ENCODE measurements around the gene CDK13. TPM values are rescaled to one million over a fixed set of nuclear protein-coding genes. Genes with fewer than 3 reads are reported as not detected.

Gene CDK13
- total RNA-seq, 1 donor from 2014 or later, result 24.1 TPM

DNA sequence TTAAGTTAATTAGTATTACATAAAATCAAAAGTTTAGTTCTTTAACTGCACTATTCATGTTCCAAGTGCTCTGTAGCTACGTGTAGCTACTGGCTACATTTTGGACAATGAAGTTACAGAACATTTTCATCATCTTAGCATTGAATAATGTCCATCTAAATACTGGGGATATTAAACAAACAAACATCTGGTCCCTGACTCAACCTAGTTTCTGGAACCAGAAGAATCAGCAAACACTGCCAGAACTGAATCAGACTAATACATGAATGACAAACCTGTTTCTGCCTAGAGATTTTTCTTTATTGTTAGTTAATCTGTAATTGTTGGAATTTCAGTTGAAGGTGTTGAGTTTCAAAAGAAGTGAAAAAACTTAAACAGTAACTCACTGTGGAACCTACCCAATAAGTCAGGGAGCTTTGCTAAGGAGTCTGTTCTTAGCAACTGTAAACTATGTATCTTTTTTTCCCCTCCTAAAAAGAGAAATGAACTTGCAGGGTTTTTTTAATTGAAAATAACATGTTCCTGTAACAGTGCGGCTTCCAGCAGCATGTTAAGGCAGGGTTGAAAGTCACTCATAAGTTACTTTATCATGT is 58.3 kb downstream of the CDK13 start:
- DNase-seq (ENCODE audit: low spot score) (no peak), ATAC-seq (peak; percentile 50)

DNA sequence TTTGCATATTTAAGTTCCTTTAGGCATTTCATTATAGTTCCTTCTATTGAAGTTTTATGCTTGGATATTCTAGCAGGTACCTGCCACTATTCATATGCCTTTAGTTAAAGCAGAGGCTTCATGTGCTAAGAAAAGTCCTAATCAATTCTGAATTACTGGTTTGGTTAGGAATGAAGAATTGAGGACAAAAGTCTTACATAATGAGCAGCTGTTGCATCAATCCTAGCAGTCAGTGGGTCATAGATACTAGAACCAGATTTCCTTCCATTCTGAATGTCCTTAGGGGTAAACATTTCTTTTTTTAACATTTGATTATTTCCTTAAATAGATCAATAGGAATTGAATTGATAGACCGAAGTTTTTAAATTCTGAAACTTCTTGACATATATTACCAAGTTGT is 59.2 kb downstream of the CDK13 start:
- DNase-seq (ENCODE audit: low spot score) (no peak), ATAC-seq (peak; percentile 57)

DNA sequence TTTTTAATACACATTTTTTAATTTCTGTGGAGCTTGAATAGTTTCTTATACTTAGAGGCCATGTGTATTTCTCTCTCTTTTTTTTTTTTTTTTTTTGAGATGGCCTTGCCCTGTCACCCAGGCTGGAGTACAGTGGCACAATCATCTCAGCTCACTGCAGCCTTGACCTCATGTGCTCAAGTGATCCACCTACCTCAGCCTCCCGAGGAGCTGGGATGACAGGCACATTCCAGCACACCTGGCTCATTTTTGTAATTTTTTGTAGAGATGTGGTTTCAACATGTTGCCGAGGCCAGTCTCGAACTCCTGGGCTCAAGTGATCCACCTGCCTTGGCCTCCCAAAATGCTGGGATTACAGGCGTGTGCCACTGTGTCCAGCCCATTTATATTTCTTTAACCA is 64.3 kb downstream of the CDK13 start:
- DNase-seq (ENCODE audit: low spot score), result no peak
- no peak for ATAC-seq

DNA sequence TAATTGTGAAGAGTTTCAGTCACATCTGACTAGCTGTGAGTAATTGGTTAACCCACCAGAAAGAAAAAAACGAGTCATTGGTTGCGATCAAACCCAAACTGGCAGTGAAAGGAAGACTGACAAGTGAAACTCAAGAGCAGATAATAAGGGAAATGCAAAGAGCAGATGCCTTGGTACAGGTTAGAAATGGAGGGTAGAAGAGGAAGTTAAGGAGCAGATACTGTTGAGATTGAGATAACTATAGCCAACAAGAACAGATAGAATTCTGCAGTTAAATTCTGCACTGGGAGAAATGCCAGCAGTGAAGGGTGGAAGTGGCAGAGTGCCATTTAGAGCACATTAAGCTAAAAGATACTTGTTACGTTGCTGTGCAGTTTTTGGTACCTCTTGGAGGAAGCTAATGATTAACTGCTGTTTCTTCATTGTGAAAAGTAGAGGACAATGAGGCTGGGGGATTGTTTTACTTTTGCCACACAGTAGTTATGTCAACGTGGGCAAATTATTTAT is 65.8 kb downstream of the CDK13 start:
- DNase-seq (ENCODE audit: low spot score), result peak; percentile 75
- peak; percentile 78 for ATAC-seq

DNA sequence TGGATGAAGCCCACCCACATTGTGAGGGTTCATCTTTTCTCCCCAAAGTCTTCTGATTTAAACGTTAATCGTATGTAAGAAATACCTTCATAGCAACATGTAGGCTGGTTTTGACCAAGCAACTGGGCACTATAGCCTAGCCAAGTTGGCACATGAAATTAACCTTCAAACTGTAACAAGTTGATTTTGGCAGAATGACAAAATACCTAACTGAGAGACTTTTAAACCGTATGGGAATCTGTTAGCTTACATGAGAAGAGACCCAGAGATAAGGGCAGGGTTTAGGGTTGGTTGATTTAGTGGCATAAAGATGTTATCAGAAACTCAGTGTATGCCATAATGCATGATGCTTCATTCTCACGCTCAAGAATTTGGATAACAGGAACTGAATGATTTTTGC is 69.5 kb downstream of the CDK13 start:
- peak; percentile 85 for ATAC-seq
- DNase-seq (ENCODE audit: low spot score), result no peak

DNA sequence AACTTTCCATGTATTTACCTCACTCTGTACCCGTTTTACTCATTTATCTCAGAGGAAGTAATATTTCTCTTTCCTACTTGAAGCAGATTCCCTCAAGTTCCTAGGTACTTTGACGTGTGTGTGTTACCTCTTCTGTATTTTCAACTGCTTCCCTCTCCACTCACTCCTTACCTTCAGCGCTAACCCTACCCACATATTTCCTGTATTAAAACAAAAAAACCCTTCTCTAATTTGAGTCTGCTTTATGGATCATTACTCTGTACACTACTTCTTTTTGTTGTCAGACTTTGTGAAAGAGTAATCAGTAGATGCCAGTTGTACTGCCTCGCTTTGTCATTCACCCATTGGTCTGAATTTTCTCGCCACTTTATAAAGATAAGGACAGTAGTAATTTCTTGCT is 74.0 kb downstream of the CDK13 start:
- ATAC-seq (no peak), DNase-seq (ENCODE audit: low spot score) (no peak)

DNA sequence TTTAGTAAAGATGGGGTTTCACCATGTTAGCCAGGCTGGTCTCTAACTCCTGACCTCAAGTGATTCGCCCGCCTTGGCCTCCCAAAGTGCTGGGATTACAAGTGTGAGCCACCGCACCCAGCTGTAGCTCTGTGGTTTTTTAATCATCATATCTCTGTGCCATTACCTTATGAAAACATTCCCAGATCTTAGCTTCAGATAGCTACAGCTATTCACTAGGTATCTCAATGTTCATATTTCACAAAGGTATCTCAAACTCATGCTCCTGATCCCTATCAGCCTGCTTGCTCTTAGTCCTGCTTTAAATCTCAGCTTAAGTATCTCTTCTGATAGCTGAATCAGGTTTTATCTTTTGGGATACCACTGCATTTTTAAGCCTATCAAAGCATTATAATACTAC is 74.8 kb downstream of the CDK13 start:
- no peak for DNase-seq (ENCODE audit: low spot score)
- ATAC-seq, result no peak

DNA sequence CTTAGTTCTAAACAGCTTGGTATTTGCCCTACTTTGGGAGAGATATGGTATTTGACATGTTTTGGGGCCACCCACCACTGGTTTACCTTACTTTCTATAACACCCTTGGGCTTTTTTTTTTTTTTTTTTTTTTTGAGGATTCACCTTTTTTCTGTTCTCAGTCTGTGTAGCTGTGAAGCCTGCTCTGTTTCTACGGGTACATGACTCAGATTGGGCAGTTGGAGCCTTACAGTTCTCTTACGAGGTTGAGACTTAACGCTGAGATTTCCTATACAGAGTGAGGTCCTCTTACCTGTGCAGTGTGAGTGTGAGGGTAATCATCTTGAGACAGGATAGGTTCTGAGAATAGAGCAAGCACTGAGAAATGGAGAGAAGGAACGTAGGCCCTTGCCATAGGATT is 77.5 kb downstream of the CDK13 start:
- ATAC-seq (no peak), DNase-seq (ENCODE audit: low spot score) (no peak)

DNA sequence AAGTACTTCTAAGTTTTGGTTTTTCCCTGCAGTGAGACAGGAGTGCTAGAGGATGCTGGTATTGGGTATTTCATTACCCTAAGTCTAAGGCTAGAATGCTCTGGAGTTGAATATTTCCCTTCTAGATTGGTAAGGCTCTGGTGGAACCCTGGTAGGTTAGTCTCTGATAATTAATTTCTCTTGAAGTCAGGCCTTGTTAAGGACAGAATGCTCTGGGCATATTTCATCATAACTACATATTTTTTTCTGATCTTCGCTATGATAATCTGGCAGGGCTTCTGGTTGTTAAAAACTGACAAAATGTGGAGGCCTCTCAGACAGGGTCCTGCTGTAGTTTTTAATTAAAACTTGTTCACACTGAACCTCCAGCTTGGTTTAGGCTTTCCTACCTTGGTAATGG is 83.8 kb downstream of the CDK13 start:
- no peak for ATAC-seq
- no peak for DNase-seq (ENCODE audit: low spot score)

DNA sequence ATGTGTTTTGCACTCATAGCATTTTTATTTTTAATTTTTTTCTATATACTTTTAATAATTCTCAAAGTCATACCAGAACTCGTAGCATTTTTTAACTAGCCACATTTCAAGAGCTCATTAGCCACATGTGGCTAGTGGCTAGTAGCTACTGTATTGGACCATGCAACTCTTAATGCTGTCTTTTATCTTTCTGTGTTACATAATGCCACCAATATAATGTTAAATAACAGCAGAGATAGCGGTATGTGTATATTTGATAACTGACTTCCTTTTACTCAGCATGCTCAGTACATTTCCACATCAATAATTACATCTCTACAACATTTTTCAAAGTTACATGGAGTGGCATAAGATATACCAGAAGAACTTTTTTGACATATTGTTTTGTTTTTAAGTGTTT is 91.4 kb downstream of the CDK13 start:
- DNase-seq (ENCODE audit: low spot score) (no peak), ATAC-seq (no peak)

DNA sequence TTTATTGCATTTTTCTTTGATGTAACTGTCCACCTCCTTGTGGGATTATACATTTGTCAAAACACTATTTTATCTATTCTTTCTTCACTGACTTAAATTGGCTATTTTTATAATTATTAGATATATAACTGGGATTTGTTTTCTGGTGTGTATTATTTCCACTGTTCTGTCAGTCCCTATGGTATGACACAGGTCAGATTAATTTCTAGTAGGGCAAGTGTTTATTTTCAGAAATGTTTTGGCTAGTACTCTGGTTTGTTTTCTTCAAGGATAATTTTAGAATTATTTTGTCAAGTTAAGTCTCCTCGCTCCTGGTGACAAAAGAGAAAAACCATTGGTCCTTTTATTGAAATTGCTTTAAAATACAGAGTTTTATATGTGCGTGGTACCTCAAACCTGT is 93.1 kb downstream of the CDK13 start:
- ATAC-seq, result no peak
- no peak for DNase-seq (ENCODE audit: low spot score)

DNA sequence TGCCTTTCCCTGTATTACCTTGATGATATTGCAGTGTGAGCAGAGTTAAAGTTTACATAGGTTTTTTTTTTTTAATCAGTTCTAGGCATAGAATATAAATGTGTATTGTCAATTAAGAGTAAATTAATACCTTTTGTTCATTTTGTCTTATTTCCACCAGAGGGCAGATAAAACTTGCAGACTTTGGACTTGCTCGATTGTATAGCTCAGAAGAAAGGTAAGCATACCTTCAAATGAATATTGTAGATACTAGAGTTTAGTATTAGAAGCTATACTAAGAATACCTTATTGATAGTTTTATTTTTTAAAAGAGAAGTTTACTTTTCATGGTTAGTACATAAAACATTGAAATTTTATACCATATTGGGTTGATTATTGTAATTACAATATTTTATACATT is 97.6 kb downstream of the CDK13 start:
- ATAC-seq, result peak; percentile 36

DNA sequence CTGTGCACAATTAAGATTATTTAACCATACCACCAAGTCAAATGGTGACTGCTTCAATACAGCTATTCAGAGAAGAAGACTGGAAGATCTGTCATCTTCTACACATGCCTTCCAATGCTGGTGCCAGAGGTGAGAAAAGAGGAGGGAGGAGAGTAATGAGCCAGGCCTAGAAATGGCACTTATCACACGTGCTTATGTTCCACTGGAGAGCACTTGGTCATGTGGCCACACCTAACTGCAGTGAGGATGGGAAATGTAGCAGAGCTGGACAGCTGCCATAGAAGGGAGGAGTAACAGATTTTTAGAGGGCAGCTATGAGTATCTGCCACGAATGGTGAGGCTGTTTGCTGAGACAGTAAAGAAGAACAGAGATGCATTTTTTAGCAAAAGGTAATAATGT is 107.2 kb downstream of the CDK13 start:
- ATAC-seq (peak; percentile 38), DNase-seq (ENCODE audit: low spot score) (no peak)

More for the DNA sequence above, 97.6 kb downstream of the CDK13 start:
- DNase-seq (ENCODE audit: low spot score), result no peak

DNA sequence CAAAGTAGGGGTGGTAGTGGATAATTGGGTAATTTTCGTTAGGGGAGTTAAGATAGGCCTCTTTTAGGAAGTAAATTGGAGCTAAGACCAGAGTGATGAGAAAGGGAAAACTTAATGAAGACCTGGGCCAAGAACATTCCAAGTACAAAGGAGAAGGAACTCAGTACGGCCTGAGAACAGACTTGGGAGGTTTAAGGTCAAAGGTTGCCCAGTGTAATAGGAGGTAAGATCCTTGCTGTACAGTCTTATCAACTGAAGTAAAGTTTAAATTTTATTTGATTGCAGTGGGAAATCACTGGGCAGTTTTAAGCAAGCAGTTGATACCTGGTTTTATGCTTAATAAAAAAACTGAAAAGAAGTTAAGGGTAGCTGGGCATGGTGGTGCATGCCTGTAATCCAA is 108.0 kb downstream of the CDK13 start:
- no peak for ATAC-seq
- no peak for DNase-seq (ENCODE audit: low spot score)

DNA sequence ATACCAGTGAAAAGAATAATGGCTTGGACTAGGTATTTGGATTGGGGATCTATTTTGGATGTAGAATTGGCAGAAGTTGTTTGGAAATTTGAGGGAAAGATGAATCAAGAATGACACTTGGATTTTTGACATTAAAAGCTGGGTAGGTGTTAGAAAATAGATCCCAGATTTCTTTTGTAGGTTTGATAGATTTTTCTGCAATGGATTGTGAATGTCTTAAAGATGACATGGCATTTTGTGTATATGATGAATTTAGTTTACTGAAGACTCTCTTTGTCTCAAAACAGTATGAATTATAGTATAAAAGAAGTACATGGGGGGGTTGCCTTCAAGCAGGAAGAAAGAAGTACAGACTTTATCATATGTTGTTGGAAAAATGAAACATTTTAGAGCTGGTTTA is 108.6 kb downstream of the CDK13 start:
- DNase-seq (ENCODE audit: low spot score) (no peak), ATAC-seq (no peak)

DNA sequence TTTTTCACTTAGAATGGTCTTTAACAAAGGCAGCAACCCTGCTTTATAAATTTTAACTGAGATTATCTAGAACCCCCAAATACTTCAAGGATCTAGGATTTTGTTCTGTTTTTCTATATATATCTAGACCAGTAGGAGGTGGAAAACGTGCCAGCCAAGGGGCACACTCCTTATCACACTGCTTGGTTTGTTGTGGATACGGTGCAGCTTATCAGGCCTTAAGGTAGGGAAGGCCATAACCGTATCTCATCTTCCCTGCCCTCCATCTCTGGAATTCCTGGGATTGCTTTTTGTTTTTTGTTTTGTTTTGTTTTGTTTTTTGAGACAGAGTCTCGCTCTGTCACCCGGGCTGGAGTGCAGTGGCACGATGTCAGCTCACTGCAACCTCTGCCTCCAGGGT is 109.0 kb downstream of the CDK13 start:
- DNase-seq (ENCODE audit: low spot score) (no peak), ATAC-seq (no peak)

DNA sequence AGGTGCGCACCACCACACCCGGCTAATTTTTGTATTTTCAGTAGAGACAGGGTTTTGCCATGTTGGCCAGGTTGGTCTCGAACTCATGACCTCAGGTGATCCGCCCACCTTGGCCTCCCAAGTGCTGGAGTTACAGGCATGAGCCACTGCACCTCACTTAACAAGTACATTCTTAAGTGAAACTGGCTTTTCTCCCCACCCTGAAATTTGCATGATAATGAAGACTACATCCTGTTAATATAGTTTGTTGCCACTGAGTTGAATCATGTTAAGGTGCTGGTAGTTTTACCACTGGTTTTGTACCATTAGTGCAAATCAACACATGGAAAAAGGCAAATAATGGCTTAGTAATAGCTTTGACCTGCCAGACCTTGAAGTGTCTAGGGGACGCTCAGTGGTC is 122.2 kb downstream of the CDK13 start:
- ATAC-seq, result no peak
- DNase-seq (ENCODE audit: low spot score), result no peak

DNA sequence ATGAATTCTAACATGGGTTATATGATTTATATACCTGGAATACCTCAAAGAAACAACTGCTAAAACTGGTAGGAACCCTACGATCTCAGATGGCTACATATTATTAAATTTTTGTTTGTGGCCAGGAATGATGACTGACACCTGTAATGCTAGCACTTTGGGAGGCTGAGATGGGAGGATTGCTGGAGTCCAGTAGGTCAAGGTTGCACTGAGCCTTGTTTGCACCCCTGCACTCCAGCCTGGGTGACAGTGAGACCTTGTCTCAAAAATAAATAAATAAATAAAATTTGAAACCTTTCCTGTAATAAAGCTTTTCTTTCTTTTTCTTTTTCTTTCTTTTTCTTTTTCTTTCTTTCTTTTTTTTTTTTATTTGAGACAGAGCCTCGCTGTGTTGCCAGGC is 123.2 kb downstream of the CDK13 start:
- DNase-seq (ENCODE audit: low spot score), result no peak

DNA sequence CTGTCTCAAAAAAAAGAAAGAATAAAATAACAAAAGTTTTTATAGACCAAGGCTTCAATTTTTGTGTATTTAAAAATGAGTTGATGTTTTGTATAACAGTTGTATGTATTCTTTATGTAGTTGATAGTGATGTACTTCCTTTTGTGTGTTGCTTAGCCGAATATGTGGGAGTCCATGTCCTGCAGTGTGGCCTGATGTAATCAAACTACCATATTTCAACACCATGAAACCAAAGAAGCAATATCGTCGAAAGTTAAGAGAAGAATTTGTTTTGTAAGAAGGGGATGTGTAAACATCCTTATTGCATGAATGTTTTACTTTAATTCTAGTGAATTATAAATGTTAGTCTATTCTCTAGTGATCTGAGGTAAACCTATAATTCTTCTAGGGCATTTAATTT is 127.8 kb downstream of the CDK13 start:
- ATAC-seq (peak; percentile 52), DNase-seq (ENCODE audit: low spot score) (no peak)

More for the DNA sequence above, 123.2 kb downstream of the CDK13 start:
- ATAC-seq, result no peak

DNA sequence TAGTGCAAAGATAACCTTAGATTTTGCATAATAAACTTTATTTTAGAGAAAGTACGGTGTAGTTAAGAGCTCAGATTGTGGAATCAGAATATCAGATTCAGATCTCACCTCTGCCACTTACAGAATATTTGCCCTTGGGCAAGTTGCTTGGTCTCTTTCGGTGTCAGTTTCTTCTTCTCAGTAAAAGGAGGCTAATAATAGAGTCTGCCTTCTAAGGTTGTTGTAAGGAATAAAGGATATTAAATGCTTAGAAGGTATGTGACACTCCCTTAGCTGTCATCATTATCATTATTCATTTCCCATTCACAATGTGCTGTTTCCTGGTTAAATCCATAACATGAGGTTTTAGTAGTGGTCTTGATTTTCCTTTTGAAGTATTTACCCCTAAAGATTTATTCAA is 142.1 kb downstream of the CDK13 start:
- DNase-seq (ENCODE audit: low spot score) (no peak), ATAC-seq (no peak)

DNA sequence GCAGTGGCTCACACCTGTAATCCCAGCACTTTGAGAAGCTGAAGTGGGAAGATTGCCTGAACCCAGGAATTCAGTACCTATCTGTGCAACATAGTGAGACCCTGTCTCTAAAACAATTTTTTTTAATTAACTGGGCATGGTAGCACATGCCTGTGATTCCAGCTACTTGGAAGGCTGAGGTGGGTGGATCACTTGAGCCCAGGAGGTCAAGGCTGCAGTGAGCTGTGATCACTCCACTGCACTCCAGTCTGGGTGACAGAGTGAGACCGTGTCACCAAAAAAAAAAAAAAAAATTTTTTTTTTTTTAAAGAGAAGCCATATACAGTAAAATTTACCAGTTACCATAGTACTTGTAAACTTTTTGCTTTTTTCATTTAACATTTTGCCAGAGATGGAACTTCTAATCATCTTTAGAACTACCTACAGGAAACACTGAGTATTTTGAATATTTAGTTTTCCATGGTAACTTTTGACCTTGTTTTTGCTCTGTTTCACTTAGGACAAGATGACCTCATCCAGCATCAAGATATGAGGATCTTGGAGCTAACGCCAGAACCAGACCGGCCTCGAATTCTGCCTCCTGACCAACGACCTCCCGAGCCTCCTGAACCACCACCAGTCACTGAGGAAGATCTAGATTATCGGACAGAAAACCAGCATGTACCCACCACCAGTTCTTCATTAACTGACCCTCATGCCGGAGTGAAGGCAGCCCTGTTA is 143.7 kb downstream of the CDK13 start:
- DNase-seq (ENCODE audit: low spot score) (no peak), ATAC-seq (peak; percentile 25)

DNA sequence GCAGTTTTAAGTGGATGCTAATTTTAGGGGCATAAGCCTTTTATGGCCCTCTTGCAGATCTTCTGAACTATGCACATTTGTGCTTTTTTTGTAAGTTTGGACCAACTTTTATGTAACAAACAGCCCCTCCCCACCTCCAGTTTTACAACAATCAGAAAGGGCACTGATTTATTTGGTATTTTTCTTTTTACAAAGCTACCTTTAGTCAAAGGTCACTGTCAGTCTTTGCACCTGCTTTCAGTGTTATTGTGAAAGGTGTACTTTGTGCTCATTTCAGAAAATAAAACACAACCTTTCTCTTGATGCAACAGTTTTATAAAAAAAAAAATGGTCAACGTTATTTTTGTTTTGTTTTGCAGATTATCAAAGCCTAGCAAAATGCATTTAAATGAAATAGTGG is 145.2 kb downstream of the CDK13 start:
- DNase-seq (ENCODE audit: low spot score) (no peak), ATAC-seq (peak; percentile 66)

Data from left lobe of liver (tissue), 2 donors.